Measurements from ENCODE around the gene CDH11. TPM values are rescaled to one million over a fixed set of nuclear protein-coding genes. Genes with fewer than 3 reads are reported as not detected.

CDH11 gene
- total RNA-seq, 4 donors from 2014 or later, result 51.8 to 661 (median 96.5) TPM

GRCh38 chr16:65120461-65120830 is 1.4 kb downstream of the CDH11 start:
- intact Hi-C loops (cut with DNase I; ENCODE audit: low total_unique reads), result no loop called here
- Histone ChIP-seq H3K9me3 (no peaks in the 10 kb centered on the region), H3K4me1 (no peaks in the 10 kb centered on the region), H3K4me3 (peak overlapping the region; percentile 68 to 90), H3K36me3 (no peaks in the 10 kb centered on the region), H3K27me3 (no peaks in the 10 kb centered on the region), H3K27ac (peak overlapping the region; percentile 94)
- no peak for DNase-seq
- TF ChIP-seq CTCF (IDR thresholded peaks at IDR 0.05) (no peak), POLR2A (IDR thresholded peaks at IDR 0.05) (no peak)

- no peaks in the 10 kb centered on the region for H3K36me3 ChIP-seq
- DNase-seq, result peak; percentile 22 to 35
- TF ChIP-seq POLR2A (IDR thresholded peaks at IDR 0.05) (peak in 1 of 2 donors; percentile 18), CTCF (IDR thresholded peaks at IDR 0.05) (no peak)
- H3K4me3 ChIP-seq, result peak overlapping the region; percentile 68 to 90
- peak overlapping the region; percentile 94 for H3K27ac ChIP-seq
- no peaks in the 10 kb centered on the region for H3K27me3 ChIP-seq
- H3K9me3 ChIP-seq, result no peaks in the 10 kb centered on the region
- intact Hi-C loops (cut with DNase I; ENCODE audit: low total_unique reads), result no loop called here
- no peaks in the 10 kb centered on the region for H3K4me1 ChIP-seq
Observed at GRCh38 chr16:65119901-65120401, 1.9 kb downstream of the CDH11 start.

GRCh38 chr16:65119435-65119834 is 2.4 kb downstream of the CDH11 start:
- intact Hi-C loops (cut with DNase I; ENCODE audit: low total_unique reads), result no loop called here
- Histone ChIP-seq H3K27ac (peak overlapping the region; percentile 94), H3K27me3 (no peaks in the 10 kb centered on the region), H3K9me3 (no peaks in the 10 kb centered on the region), H3K36me3 (no peaks in the 10 kb centered on the region), H3K4me3 (peak overlapping the region; percentile 68 to 90), H3K4me1 (no peaks in the 10 kb centered on the region)
- TF ChIP-seq CTCF (IDR thresholded peaks at IDR 0.05) (no peak), POLR2A (IDR thresholded peaks at IDR 0.05) (no peak)
- no peak for DNase-seq

DNA sequence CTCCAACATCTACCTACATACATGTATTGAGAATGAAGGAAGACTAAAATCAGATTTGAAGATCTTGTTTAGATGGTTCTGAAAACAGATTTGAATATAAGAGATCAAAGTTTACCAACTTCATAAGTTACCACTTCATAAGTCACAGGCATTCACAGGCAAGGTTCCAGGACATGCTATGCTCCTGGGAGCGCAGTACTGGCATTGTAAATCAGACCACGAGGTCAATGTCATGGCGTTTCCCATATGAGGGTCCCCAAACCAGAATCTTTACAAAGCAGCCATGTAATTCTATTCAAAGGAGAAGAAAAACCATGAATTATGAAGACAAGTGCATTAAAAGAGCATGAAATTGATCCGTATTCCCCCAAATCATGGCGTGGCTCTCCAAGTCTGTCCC is 3.0 kb downstream of the CDH11 start:
- peak in 1 of 2 donors; percentile 27 for DNase-seq
- no peak for TF ChIP-seq CTCF (IDR thresholded peaks at IDR 0.05)
- no peak for TF ChIP-seq POLR2A (IDR thresholded peaks at IDR 0.05)
- Histone ChIP-seq H3K36me3 (no peaks in the 10 kb centered on the region), H3K4me1 (no peaks in the 10 kb centered on the region), H3K4me3 (no peak overlapping the region), H3K9me3 (no peaks in the 10 kb centered on the region), H3K27ac (peak overlapping the region; percentile 94), H3K27me3 (no peaks in the 10 kb centered on the region)
- intact Hi-C loops (cut with DNase I; ENCODE audit: low total_unique reads), result no loop called here

- Histone ChIP-seq H3K27ac (peak overlapping the region; percentile 65 to 94), H3K27me3 (no peaks in the 10 kb centered on the region), H3K9me3 (no peaks in the 10 kb centered on the region), H3K4me3 (no peak overlapping the region), H3K4me1 (no peaks in the 10 kb centered on the region), H3K36me3 (no peaks in the 10 kb centered on the region)
- no peak for TF ChIP-seq POLR2A (IDR thresholded peaks at IDR 0.05)
- peak; percentile 73 to 92 (median 88) for TF ChIP-seq CTCF (IDR thresholded peaks at IDR 0.05)
- peak; percentile 80 to 81 for DNase-seq
- intact Hi-C loops (cut with DNase I; ENCODE audit: low total_unique reads), result no loop called here
Observed at GRCh38 chr16:65117811-65118448, 3.9 kb downstream of the CDH11 start.
